GM23338 (cell line): ENCODE measurements around the gene TMEM250. TPM values are rescaled to one million over a fixed set of nuclear protein-coding genes. Genes with fewer than 3 reads are reported as not detected.

Experiments used
- ATAC-seq: fragments of 200-7000 bp; cut with Tn5 transposase; 3 replicates; pipeline ENCODE4 v1.9.1; 2020
- DNase-seq: peaks from one replicate; pipeline ENCODE4 v3.0.0-alpha.2; 2015; ENCODE audit warnings: low spot score
- H2AFZ ChIP-seq: fragments of 200-600 bp; sonication (generic); 2 replicates; pipeline ENCODE4 v1.8.0; 2016; ENCODE audit warnings: antibody characterized with exemption, mild to moderate bottlenecking, moderate library complexity
- H3F3A ChIP-seq: fragments of 200-600 bp; sonication (generic); replicated peaks from 2 replicates; pipeline ENCODE4 v1.8.0; 2017; ENCODE audit warnings: antibody characterized with exemption, mixed run types, low read depth
- H3K27ac ChIP-seq: fragments of 200-600 bp; sonication (generic); 2 replicates; pipeline ENCODE4 v1.6.1; 2016; ENCODE audit warnings: low read depth
- H3K27me3 ChIP-seq: fragments of 200-600 bp; sonication (generic); 2 replicates; pipeline ENCODE4 v1.8.0; 2016; ENCODE audit warnings: mild to moderate bottlenecking, mixed run types, moderate library complexity; ENCODE audit not compliant: insufficient read depth
- H3K36me3 ChIP-seq: fragments of 200-600 bp; sonication (generic); 2 replicates; pipeline ENCODE4 v1.8.0; 2016; ENCODE audit warnings: mild to moderate bottlenecking; ENCODE audit not compliant: insufficient read depth
- H3K4me1 ChIP-seq: fragments of 200-600 bp; sonication (generic); 2 replicates; pipeline ENCODE4 v1.8.0; 2016; ENCODE audit warnings: mild to moderate bottlenecking, moderate library complexity; ENCODE audit not compliant: insufficient read depth
- H3K4me2 ChIP-seq: fragments of 200-600 bp; sonication (generic); 2 replicates; pipeline ENCODE4 v1.7.1; 2017; ENCODE audit warnings: mixed run types
- H3K4me3 ChIP-seq: fragments of 200-600 bp; sonication (generic); 2 replicates; pipeline ENCODE4 v1.6.1; 2016; ENCODE audit warnings: mixed run types
- H3K79me2 ChIP-seq: fragments of 200-600 bp; sonication (generic); replicated peaks from 2 replicates; pipeline ENCODE4 v1.8.0; 2017; ENCODE audit warnings: mild to moderate bottlenecking; ENCODE audit not compliant: insufficient read depth
- H3K9me2 ChIP-seq: fragments of 200-600 bp; sonication (generic); 2 replicates; pipeline ENCODE4 v1.8.0; 2017; ENCODE audit not compliant: insufficient read depth
- H4K20me1 ChIP-seq: fragments of 200-600 bp; sonication (generic); replicated peaks from 2 replicates; pipeline ENCODE4 v1.8.0; 2017; ENCODE audit warnings: mild to moderate bottlenecking; ENCODE audit not compliant: insufficient read depth
- H3K27ac Mint-ChIP-seq: 2 replicates; pipeline ENCODE4 v1.8.0; 2020; ENCODE audit warnings: inconsistent platforms, mild to moderate bottlenecking, moderate library complexity, mixed read lengths
- H3K27me3 Mint-ChIP-seq: 3 replicates; pipeline ENCODE4 v1.8.0; 2022; ENCODE audit warnings: low read depth, mild to moderate bottlenecking, moderate library complexity, mixed read lengths, inconsistent platforms; ENCODE audit not compliant: insufficient read depth, poor library complexity
- H3K36me3 Mint-ChIP-seq: 3 replicates; pipeline ENCODE4 v1.8.0; 2021; ENCODE audit warnings: low read depth, mild to moderate bottlenecking, inconsistent platforms, moderate library complexity, mixed read lengths
- H3K4me1 Mint-ChIP-seq: 3 replicates; pipeline ENCODE4 v1.8.0; 2020; ENCODE audit warnings: mild to moderate bottlenecking, inconsistent platforms, mixed read lengths
- H3K4me3 Mint-ChIP-seq: 3 replicates; pipeline ENCODE4 v1.8.0; 2021; ENCODE audit warnings: moderate library complexity, mild to moderate bottlenecking, inconsistent platforms, mixed read lengths
- H3K9me3 Mint-ChIP-seq: 3 replicates; pipeline ENCODE4 v1.8.0; 2020; ENCODE audit warnings: moderate library complexity, mild to moderate bottlenecking, inconsistent platforms, mixed read lengths
- CREB1 ChIP-seq: fragments of 250-450 bp; sonication (Bioruptor Pico); IDR thresholded peaks from 2 replicates; pipeline ENCODE4 v1.5.0; 2020; ENCODE audit warnings: low read depth, mild to moderate bottlenecking, moderate library complexity
- CTCF ChIP-seq, 2 experiments: fragments of 200-600 bp in 1 of 2; sonication (generic) in 1 of 2; conservative IDR thresholded peaks; 2 replicates each; pipeline versions ENCODE4 v1.5.1 to v1.6.1; 2016 to 2017; ENCODE audit warnings: antibody characterized with exemption in 2 of 2, low read depth in 2 of 2, mild to moderate bottlenecking in 2 of 2, moderate library complexity in 1 of 2
- ETS1 ChIP-seq: IDR thresholded peaks from 2 replicates; pipeline ENCODE4 v1.6.1; 2016; ENCODE audit warnings: antibody characterized with exemption
- EZH2 ChIP-seq: fragments of 200-600 bp; sonication (generic); IDR thresholded peaks from one replicate; pipeline ENCODE4 v1.8.0; 2017; ENCODE audit warnings: antibody characterized with exemption, mild to moderate bottlenecking, low read depth; ENCODE audit not compliant: unreplicated experiment
- EZH2phosphoT487 ChIP-seq: fragments of 200-600 bp; sonication (generic); IDR thresholded peaks from one replicate; pipeline ENCODE4 v1.8.1; 2018; ENCODE audit warnings: antibody characterized with exemption; ENCODE audit not compliant: unreplicated experiment
- JUNB ChIP-seq: IDR thresholded peaks from one replicate; pipeline ENCODE4 v1.6.1; 2016; ENCODE audit warnings: antibody characterized with exemption; ENCODE audit not compliant: unreplicated experiment
- NANOG ChIP-seq: IDR thresholded peaks from 2 replicates; pipeline ENCODE4 v1.6.1; 2016; ENCODE audit warnings: antibody characterized with exemption, borderline replicate concordance
- POLR2AphosphoS5 ChIP-seq: IDR thresholded peaks from 2 replicates; pipeline ENCODE4 v1.6.1; 2016; ENCODE audit warnings: antibody characterized with exemption, low read depth
- REST ChIP-seq: IDR thresholded peaks from one replicate; pipeline ENCODE4 v1.6.1; 2018; ENCODE audit warnings: antibody characterized with exemption; ENCODE audit not compliant: unreplicated experiment
- STAT1 ChIP-seq: IDR thresholded peaks from one replicate; pipeline ENCODE4 v1.6.1; 2016; ENCODE audit warnings: antibody characterized with exemption; ENCODE audit not compliant: unreplicated experiment
- ZNF114 ChIP-seq: fragments of 250-450 bp; sonication (Bioruptor Pico); IDR thresholded peaks from 2 replicates; pipeline ENCODE4 v1.5.0; 2020; ENCODE audit warnings: mild to moderate bottlenecking, moderate library complexity
- ZNF331 ChIP-seq: fragments of 250-450 bp; sonication (Bioruptor Pico); IDR thresholded peaks from 2 replicates; pipeline ENCODE4 v1.5.0; 2020; ENCODE audit warnings: low read depth, mild to moderate bottlenecking, moderate library complexity
- ZNF462 ChIP-seq: fragments of 250-450 bp; sonication (Bioruptor Pico); IDR thresholded peaks from 2 replicates; pipeline ENCODE4 v1.5.0; 2020; ENCODE audit warnings: mild to moderate bottlenecking, moderate library complexity
- polyA plus RNA-seq: library from polyadenylated mRNA; unstranded; fragments of >200 nt; fragmentation: Nextera tagmentation; extraction: Ambion mirVana; gene quantifications from 2 replicates; pipeline ENCODE4 v1.2.1, GENCODE V29; 2016
- total RNA-seq: library from RNA; depleted of rRNA; stranded (reverse); fragments of >200 nt; shearing (Covaris generic); gene quantifications from 2 replicates; pipeline ENCODE4 v1.2.3, GENCODE V29; 2014

Gene TMEM250
- total and polyA plus RNA-seq, 2 experiments from 2014 or later, result 12.2 to 39.2 TPM

GRCh38 chr9:136142859-136143214 is 24.2 kb upstream of the TMEM250 start:
- Histone ChIP-seq H3K79me2 (no peaks in the 10 kb centered on the region), H3K4me1 (peaks cover 15% of the 10 kb centered on the region), H2AFZ (peak overlapping the region; percentile 76; the same call in 1 of the 2 replicates), H3F3A (no peaks in the 10 kb centered on the region), H3K9me2 (no peaks in the 10 kb centered on the region), H3K36me3 (no peaks in the 10 kb centered on the region), H3K27ac (no peak overlapping the region), H3K27me3 (no peaks in the 10 kb centered on the region), H3K4me3 (0 out of 2 replicates have a peak overlapping the region, but pooled peaks have one; percentile 18), H4K20me1 (no peaks in the 10 kb centered on the region), H3K4me2 (peak overlapping the region; percentile 72)
- H3K36me3 Mint-ChIP-seq, result no peaks in the 10 kb centered on the region
- H3K27ac Mint-ChIP-seq, result no peak overlapping the region
- H3K27me3 Mint-ChIP-seq, result peaks cover 6% of the 10 kb centered on the region
- DNase-seq, result no peak
- TF ChIP-seq EZH2phosphoT487, result no peak
- no peak for TF ChIP-seq ETS1
- TF ChIP-seq STAT1, result no peak
- TF ChIP-seq REST, result no peak
- no peak for TF ChIP-seq CREB1 (CRISPR knock-in tag)
- TF ChIP-seq CTCF (conservative IDR thresholded peaks at IDR 0.05; ENCODE audit: low read depth in 2 of 2), result no peak
- TF ChIP-seq JUNB, result no peak
- TF ChIP-seq NANOG, result no peak
- TF ChIP-seq ZNF331 (CRISPR knock-in tag), result no peak
- TF ChIP-seq ZNF462 (CRISPR knock-in tag), result no peak
- TF ChIP-seq ZNF114 (CRISPR knock-in tag), result no peak
- TF ChIP-seq EZH2, result no peak
- no peak for TF ChIP-seq POLR2AphosphoS5
- no peaks in the 10 kb centered on the region; the same call in 2 of the 3 replicates for H3K9me3 Mint-ChIP-seq
- H3K4me1 Mint-ChIP-seq, result peaks cover 12% of the 10 kb centered on the region
- H3K4me3 Mint-ChIP-seq, result no peak overlapping the region
- ATAC-seq, result peak; percentile 39
